ENCODE measurements around the gene KDM5B.

KDM5B gene

DNA sequence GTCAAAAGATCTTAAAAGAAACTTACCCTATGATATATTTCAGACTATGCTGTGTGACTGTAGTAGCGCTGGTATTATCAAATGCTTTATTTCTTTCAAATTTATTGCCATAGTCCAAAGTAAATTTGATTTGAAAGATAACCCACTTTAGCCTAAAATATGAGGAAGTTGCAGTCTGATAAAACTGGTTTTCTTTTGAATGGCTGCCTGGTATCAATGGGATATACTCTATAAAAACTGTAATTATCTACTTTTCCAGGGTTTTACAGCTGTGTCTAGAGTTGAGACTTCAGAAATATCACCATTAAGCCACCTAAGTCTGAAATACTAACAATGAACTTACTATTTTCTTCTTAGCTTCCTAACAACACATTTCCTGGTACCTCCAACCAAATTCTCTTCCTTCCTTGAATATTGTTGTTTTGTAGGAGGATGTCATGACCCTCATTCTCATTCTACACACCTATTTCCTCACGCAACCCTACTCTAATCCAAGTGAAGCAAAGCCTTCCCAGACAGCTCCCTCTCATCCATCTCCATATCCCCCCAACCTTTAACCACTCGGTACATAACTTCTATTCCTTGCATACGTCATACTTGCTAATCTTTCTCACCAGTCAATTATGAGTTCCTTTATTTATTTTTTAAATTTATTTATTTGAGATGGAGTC, 17.0 kb downstream of the KDM5B start:
- no peak for ATAC-seq
- TF ChIP-seq, protein P1, sequence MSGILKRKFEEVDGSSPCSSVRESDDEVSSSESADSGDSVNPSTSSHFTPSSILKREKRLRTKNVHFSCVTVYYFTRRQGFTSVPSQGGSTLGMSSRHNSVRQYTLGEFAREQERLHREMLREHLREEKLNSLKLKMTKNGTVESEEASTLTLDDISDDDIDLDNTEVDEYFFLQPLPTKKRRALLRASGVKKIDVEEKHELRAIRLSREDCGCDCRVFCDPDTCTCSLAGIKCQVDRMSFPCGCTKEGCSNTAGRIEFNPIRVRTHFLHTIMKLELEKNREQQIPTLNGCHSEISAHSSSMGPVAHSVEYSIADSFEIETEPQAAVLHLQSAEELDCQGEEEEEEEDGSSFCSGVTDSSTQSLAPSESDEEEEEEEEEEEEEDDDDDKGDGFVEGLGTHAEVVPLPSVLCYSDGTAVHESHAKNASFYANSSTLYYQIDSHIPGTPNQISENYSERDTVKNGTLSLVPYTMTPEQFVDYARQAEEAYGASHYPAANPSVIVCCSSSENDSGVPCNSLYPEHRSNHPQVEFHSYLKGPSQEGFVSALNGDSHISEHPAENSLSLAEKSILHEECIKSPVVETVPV (CRISPR knock-in tag; IDR thresholded peaks at IDR 0.05) = no peak
- TF ChIP-seq ZNF70 (CRISPR knock-in tag; IDR thresholded peaks at IDR 0.05) (no peak), ZFP3 (CRISPR knock-in tag; IDR thresholded peaks at IDR 0.05) (no peak), TOX (CRISPR knock-in tag; IDR thresholded peaks at IDR 0.05; ENCODE audit: borderline replicate concordance) (no peak), ZNF8 (CRISPR knock-in tag; IDR thresholded peaks at IDR 0.05) (no peak), ZFP30 (CRISPR knock-in tag; IDR thresholded peaks at IDR 0.05) (no peak), RARB (CRISPR knock-in tag; IDR thresholded peaks at IDR 0.05) (no peak), TCF4 (CRISPR knock-in tag; IDR thresholded peaks at IDR 0.05; ENCODE audit: borderline replicate concordance) (no peak)
- TF ChIP-seq, protein P2, sequence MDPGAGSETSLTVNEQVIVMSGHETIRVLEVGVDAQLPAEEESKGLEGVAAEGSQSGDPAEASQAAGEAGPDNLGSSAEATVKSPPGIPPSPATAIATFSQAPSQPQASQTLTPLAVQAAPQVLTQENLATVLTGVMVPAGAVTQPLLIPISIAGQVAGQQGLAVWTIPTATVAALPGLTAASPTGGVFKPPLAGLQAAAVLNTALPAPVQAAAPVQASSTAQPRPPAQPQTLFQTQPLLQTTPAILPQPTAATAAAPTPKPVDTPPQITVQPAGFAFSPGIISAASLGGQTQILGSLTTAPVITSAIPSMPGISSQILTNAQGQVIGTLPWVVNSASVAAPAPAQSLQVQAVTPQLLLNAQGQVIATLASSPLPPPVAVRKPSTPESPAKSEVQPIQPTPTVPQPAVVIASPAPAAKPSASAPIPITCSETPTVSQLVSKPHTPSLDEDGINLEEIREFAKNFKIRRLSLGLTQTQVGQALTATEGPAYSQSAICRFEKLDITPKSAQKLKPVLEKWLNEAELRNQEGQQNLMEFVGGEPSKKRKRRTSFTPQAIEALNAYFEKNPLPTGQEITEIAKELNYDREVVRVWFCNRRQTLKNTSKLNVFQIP (CRISPR knock-in tag; IDR thresholded peaks at IDR 0.05; ENCODE audit: borderline replicate concordance, low read depth) = no peak

DNA sequence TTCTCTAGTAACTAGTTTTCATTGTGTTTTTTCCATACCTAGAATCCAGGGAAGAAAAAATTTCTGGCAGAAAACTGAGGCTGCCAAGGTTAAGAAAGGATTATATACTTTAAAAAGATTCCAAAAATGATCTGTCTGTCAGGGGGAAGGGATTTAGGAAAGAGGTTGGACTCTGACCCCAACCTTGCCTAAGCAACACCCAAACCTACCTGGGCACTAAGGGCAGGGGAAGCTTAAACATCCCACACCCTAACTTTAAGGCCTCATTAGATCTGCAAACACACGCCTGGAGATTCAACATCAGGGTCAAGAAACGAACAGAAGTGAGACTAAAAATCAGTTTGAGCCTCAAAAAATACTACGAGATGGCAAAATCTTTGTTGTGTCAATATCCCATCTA, 19.4 kb downstream of the KDM5B start:
- ATAC-seq = no peak
- TF ChIP-seq, protein P3, sequence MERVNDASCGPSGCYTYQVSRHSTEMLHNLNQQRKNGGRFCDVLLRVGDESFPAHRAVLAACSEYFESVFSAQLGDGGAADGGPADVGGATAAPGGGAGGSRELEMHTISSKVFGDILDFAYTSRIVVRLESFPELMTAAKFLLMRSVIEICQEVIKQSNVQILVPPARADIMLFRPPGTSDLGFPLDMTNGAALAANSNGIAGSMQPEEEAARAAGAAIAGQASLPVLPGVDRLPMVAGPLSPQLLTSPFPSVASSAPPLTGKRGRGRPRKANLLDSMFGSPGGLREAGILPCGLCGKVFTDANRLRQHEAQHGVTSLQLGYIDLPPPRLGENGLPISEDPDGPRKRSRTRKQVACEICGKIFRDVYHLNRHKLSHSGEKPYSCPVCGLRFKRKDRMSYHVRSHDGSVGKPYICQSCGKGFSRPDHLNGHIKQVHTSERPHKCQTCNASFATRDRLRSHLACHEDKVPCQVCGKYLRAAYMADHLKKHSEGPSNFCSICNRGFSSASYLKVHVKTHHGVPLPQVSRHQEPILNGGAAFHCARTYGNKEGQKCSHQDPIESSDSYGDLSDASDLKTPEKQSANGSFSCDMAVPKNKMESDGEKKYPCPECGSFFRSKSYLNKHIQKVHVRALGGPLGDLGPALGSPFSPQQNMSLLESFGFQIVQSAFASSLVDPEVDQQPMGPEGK (CRISPR knock-in tag; IDR thresholded peaks at IDR 0.05; ENCODE audit: borderline replicate concordance) = no peak
- TF ChIP-seq GLIS3 (CRISPR knock-in tag; IDR thresholded peaks at IDR 0.05) (no peak), CSDC2 (CRISPR knock-in tag; IDR thresholded peaks at IDR 0.05) (no peak), ZFP30 (CRISPR knock-in tag; IDR thresholded peaks at IDR 0.05) (no peak), ESRRG (CRISPR knock-in tag; IDR thresholded peaks at IDR 0.05) (no peak), ZFP3 (CRISPR knock-in tag; IDR thresholded peaks at IDR 0.05) (no peak), TCF4 (CRISPR knock-in tag; IDR thresholded peaks at IDR 0.05; ENCODE audit: borderline replicate concordance) (no peak), SNAI2 (CRISPR knock-in tag; IDR thresholded peaks at IDR 0.05) (no peak), BACH2 (CRISPR knock-in tag; IDR thresholded peaks at IDR 0.05; ENCODE audit: borderline replicate concordance) (no peak)
- TF ChIP-seq, protein P1 (CRISPR knock-in tag; IDR thresholded peaks at IDR 0.05) = no peak
- TF ChIP-seq, protein P4, sequence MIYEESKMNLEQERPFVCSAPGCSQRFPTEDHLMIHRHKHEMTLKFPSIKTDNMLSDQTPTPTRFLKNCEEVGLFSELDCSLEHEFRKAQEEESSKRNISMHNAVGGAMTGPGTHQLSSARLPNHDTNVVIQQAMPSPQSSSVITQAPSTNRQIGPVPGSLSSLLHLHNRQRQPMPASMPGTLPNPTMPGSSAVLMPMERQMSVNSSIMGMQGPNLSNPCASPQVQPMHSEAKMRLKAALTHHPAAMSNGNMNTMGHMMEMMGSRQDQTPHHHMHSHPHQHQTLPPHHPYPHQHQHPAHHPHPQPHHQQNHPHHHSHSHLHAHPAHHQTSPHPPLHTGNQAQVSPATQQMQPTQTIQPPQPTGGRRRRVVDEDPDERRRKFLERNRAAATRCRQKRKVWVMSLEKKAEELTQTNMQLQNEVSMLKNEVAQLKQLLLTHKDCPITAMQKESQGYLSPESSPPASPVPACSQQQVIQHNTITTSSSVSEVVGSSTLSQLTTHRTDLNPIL (CRISPR knock-in tag; IDR thresholded peaks at IDR 0.05; ENCODE audit: low read depth) = no peak

DNA sequence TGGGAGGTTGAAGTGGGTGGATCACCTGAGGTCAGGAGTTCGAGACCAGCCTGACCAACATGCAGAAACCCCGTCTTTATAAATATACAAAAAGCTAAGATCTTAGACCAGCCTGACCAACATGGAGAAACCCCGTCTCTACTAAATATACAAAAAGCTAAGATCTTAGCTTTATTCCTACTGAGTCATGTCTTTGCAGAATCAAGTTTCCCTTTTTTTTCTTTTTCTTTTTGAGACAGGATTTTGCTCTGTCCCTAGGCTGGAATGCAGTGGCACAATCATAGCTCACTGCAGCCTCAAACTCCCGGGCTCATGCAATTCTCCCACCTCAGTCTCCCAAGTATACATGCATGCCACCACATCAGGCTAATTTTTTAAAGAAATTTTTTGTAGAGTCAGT, 21.4 kb downstream of the KDM5B start:
- no peak for TF ChIP-seq ZFP30 (CRISPR knock-in tag; IDR thresholded peaks at IDR 0.05)
- no peak for ATAC-seq

DNA sequence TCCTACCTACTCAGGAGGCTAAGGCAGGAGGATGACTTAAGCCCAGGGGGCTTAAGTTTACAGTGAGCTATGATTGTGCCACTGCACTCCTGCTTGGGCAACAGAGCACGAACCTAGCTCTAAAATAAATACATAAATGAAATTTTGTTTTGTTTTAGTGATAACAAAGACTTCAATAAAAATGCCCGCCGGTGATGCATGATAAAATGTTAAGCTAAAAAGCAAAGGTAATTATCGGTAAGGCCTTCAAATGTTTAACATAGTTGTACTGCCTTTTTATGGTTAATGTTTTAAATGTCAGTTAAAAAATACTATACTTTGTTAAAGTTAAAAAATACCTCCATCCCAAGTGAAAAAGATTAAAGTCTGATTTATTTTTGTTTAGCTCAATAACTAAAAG, 27.0 kb downstream of the KDM5B start:
- ATAC-seq = no peak
- TF ChIP-seq, protein P2 (CRISPR knock-in tag; IDR thresholded peaks at IDR 0.05; ENCODE audit: borderline replicate concordance, low read depth) = no peak

Measured in SK-N-SH treated with all-trans-retinoic acid at 6 μM for 48 hours (cell line).